Psoas muscle (tissue), 8 donors: ENCODE measurements around the gene TBRG4. TPM values are rescaled to one million over a fixed set of nuclear protein-coding genes. Genes with fewer than 3 reads are reported as not detected.
"Not testable (repeated sequence)": the region's sequence is repeated elsewhere in the genome, so short reads cannot be mapped to it uniquely, and the experiment has no call there.

Source experiments
- ATAC-seq, 4 donors: fragments of 200-7000 bp; cut with Tn5 transposase; one replicate each; pipeline ENCODE4 v1.9.1; 2020; ENCODE audit warnings: moderate library complexity in 3 of 4, mild to moderate bottlenecking in 2 of 4
- DNase-seq, 2 donors: peaks; one replicate each; pipeline ENCODE4 v3.0.0-alpha.2; 2020
- H3K27ac ChIP-seq: fragments of 200-600 bp; one replicate; pipeline ENCODE4 v1.8.0; 2022
- H3K27me3 ChIP-seq, 3 donors: fragments of 200-600 bp in 1 of 3; one replicate each; pipeline versions ENCODE4 v1.6.1 to v1.8.0; 2013 to 2022; ENCODE audit warnings: low read length in 2 of 3, mild to moderate bottlenecking in 2 of 3, moderate library complexity in 1 of 3; ENCODE audit not compliant: insufficient read depth in 3 of 3
- H3K36me3 ChIP-seq, 2 donors: fragments of 200-600 bp in 1 of 2; one replicate each; pipeline versions ENCODE4 v1.6.1 to v1.8.0; 2013 to 2022; ENCODE audit warnings: low read depth in 1 of 2, mild to moderate bottlenecking in 1 of 2, moderate library complexity in 1 of 2; ENCODE audit not compliant: insufficient read depth in 1 of 2
- H3K4me1 ChIP-seq: fragments of 200-600 bp; one replicate; pipeline ENCODE4 v1.8.0; 2022
- H3K4me3 ChIP-seq: fragments of 200-600 bp; one replicate; pipeline ENCODE4 v1.8.0; 2022; ENCODE audit warnings: mild to moderate bottlenecking
- H3K9me3 ChIP-seq: fragments of 200-600 bp; one replicate; pipeline ENCODE4 v1.8.0; 2022
- WGBS, 3 donors: extraction: QIAGEN DNeasy Blood & Tissue Kit; methylation state at CpG; one replicate each; pipeline versions ENCODE4 v1.1.6 to v1.1.7; 2013; 5-methylcytosine and 5-hydroxymethylcytosine counted together
- intact Hi-C, 2 donors: fragments of 100-400 bp; cut with DNase I; formaldehyde crosslinking; loops; one replicate each; pipeline versions ENCODE4 v1.11.0 to v1.14.2; 2022
- polyA plus RNA-seq, 3 donors: library from polyadenylated mRNA; stranded (reverse); fragments of 200-250 nt; gene quantifications; one replicate each; pipeline ENCODE4 v1.2.3, GENCODE V29; 2013
- total RNA-seq, 4 donors: library from RNA; stranded (reverse); fragmentation: NEBNext Ultra II Directional in 2 of 4; extraction: Animal tissue kit (Norgen Biotek cat#: 25700) in 2 of 4; gene quantifications; one replicate each; pipeline versions ENCODE4 v1.2.1 to v1.2.4, GENCODE V29; 2021 to 2023
- TF ChIP-seq, protein P1 (sequence below): fragments of 200-600 bp; IDR thresholded peaks from one replicate; pipeline ENCODE4 v1.8.0; 2022; ENCODE audit warnings: antibody characterized with exemption
- donor health status: healthy with polysubstance abuse.
- donor health status: DM: no; HTN: no; CAD: no; lungs with moderate emphysema.
- donor health status: Bipolar disorder and iron deficiency.
- donor health status: healthy.
- donor health status: DM: yes; HTN: yes; CAD: no.
- donor health status: DM: no; HTN: no; CAD: no.
- donor health status: DM: no; HTN: no; CAD: no.
- donor health status: DM: yes; HTN: yes; CAD: no.

Gene TBRG4
- total and polyA plus RNA-seq, 7 donors: 70.9 to 195 (median 91.6) TPM

DNA sequence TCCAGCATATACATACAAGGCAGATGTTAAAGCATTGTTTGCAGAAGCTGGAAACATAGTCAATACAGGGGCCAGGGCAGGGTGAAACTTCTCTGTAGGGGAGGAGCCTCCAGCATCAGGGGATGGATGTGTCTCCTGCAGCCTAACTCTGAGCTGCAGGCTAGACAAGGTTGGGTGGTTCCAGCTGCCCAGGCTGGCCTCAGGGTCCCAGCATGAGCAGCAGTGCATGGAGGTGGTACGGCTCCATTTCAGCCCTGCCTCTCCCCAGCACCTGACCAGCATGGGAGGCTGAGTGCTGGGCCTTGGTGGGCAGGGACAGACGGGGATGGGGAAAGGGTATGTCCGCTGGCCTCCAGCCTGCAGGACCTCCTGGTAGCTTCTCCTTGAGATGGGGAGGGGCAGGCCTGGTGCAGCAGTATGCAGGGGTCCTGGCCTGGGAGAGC lies 7.4 kb upstream of the TBRG4 start:
- no peak overlapping the region for H3K27ac ChIP-seq
- no peaks in the 10 kb centered on the region for H3K36me3 ChIP-seq
- TF ChIP-seq, protein P1, sequence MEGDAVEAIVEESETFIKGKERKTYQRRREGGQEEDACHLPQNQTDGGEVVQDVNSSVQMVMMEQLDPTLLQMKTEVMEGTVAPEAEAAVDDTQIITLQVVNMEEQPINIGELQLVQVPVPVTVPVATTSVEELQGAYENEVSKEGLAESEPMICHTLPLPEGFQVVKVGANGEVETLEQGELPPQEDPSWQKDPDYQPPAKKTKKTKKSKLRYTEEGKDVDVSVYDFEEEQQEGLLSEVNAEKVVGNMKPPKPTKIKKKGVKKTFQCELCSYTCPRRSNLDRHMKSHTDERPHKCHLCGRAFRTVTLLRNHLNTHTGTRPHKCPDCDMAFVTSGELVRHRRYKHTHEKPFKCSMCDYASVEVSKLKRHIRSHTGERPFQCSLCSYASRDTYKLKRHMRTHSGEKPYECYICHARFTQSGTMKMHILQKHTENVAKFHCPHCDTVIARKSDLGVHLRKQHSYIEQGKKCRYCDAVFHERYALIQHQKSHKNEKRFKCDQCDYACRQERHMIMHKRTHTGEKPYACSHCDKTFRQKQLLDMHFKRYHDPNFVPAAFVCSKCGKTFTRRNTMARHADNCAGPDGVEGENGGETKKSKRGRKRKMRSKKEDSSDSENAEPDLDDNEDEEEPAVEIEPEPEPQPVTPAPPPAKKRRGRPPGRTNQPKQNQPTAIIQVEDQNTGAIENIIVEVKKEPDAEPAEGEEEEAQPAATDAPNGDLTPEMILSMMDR: no peak
- H3K4me3 ChIP-seq: no peak overlapping the region
- no peaks in the 10 kb centered on the region for H3K27me3 ChIP-seq
- 90 to 94% (median 93%) methylated on average over 3 of the region's 3 CpGs for WGBS, 3 donors
- DNase-seq (no peak), ATAC-seq (no peak)
- no peaks in the 10 kb centered on the region for H3K4me1 ChIP-seq
- H3K9me3 ChIP-seq: no peaks in the 10 kb centered on the region
- intact Hi-C loops: no loop called here

DNA sequence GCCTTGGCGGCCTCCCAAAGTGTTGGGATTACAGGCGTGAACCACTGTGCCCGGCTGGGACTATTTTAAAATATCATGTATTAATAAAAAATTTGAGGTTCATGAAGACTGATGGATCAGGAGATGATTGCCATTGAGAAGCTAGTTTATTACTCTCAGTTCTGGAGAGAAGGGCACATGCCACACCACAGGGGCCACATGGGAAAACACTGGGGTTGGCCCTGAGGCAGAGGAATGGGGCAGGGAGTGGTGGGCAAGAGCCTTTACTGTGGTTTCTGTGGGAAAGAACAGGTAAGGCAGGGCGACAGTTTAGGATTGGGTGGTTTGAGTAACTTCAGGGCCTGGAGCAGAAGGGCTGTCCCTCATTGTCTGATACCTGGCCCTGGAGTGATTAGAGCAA lies 6.8 kb upstream of the TBRG4 start:
- TF ChIP-seq, protein P1: no peak
- intact Hi-C loops: no loop called here
- H3K4me3 ChIP-seq: no peak overlapping the region
- no peaks in the 10 kb centered on the region for H3K27me3 ChIP-seq
- H3K4me1 ChIP-seq: no peaks in the 10 kb centered on the region
- no peak for DNase-seq
- no peak overlapping the region for H3K27ac ChIP-seq
- H3K36me3 ChIP-seq: no peaks in the 10 kb centered on the region
- WGBS, 3 donors: 85 to 91% (median 88%) methylated on average over 4 of the region's 4 CpGs
- no peak for ATAC-seq
- H3K9me3 ChIP-seq: no peaks in the 10 kb centered on the region

DNA sequence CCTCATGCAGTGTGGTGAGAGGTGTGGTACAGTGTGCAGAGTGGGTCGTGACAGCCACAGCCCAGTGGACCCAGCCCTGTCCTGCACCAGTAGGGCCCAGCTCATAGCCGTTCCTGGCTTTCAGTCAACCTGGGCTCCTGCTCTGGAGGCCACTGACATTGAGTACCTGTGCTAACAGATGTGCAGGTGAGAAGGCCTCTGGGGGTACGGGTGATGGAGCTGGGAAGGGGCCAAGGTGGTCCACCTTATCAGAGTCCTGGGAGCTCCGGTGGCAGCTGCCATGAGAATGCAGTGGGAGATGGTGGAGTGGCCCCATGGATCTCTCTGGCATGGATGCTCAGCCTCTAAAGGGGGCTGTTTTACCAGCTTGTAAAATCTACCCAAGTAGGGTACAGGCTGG lies 6.1 kb upstream of the TBRG4 start:
- ATAC-seq: no peak
- intact Hi-C loops: no loop called here

DNA sequence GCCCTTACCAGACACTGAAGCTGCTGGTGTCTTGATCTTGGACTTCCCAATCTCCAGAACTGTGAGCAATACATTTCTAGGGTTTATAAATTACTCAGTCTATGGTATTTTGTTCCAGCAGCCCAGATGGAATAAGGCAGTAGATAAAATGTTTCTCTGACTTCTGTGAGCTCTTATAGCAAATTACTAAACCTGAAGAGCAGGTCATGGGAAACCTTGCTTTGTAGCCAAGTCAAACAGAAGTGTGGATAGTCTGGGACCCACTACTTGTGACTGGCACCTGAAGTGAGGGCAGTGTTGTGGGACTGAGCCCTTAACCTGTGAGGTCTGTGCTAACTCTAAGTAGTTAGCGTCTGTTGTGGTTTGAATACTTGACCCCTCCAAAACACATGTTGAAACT lies 4.6 kb upstream of the TBRG4 start:
- WGBS, 3 donors: 87 to 92% (median 87%) methylated on average over 1 of the region's 1 CpG
- ATAC-seq: no peak
- Histone ChIP-seq H3K9me3 (no peaks in the 10 kb centered on the region), H3K27ac (no peak overlapping the region), H3K4me1 (no peaks in the 10 kb centered on the region), H3K27me3 (no peaks in the 10 kb centered on the region), H3K4me3 (no peak overlapping the region), H3K36me3 (no peaks in the 10 kb centered on the region)
- TF ChIP-seq, protein P1: no peak
- intact Hi-C loops: no loop called here
- no peak for DNase-seq

More for the DNA sequence above, 6.1 kb upstream of the TBRG4 start:
- TF ChIP-seq, protein P1: no peak
- Histone ChIP-seq H3K27ac (no peak overlapping the region), H3K27me3 (no peaks in the 10 kb centered on the region), H3K4me1 (no peaks in the 10 kb centered on the region), H3K9me3 (no peaks in the 10 kb centered on the region), H3K36me3 (no peaks in the 10 kb centered on the region), H3K4me3 (no peak overlapping the region)
- 62 to 79% (median 68%) methylated on average over 4 of the region's 4 CpGs for WGBS, 3 donors
- DNase-seq: no peak

DNA sequence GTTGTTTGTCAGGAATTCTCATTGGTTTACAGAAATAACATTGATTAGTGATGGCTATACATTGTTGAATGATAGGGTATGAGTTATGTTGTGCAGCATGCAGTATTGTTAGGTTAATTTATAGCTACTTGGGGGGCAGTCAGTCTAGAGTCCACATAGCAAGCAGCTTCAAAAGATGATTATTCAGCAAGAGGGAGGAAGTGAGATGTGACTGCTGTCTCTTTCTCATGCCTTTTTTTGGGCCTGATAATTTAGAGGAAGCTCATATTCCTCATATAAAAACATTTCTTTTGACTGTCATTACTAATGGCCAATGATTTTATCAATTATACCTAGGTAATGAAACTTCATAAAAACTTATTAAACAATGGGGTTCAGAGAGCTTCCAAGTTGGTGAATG lies 3.4 kb upstream of the TBRG4 start:
- Histone ChIP-seq H3K27ac (no peak overlapping the region), H3K27me3 (no peaks in the 10 kb centered on the region), H3K4me1 (no peaks in the 10 kb centered on the region), H3K4me3 (no peak overlapping the region), H3K9me3 (no peaks in the 10 kb centered on the region), H3K36me3 (no peaks in the 10 kb centered on the region)
- DNase-seq (no peak), ATAC-seq (no peak)
- TF ChIP-seq, protein P1: no peak
- intact Hi-C loops: loop anchor here (5.0 kb wide), 2 partner anchors 113 to 128 kb away; partner anchors contain the start of gene CCM2 (in 2 of the 2)

DNA sequence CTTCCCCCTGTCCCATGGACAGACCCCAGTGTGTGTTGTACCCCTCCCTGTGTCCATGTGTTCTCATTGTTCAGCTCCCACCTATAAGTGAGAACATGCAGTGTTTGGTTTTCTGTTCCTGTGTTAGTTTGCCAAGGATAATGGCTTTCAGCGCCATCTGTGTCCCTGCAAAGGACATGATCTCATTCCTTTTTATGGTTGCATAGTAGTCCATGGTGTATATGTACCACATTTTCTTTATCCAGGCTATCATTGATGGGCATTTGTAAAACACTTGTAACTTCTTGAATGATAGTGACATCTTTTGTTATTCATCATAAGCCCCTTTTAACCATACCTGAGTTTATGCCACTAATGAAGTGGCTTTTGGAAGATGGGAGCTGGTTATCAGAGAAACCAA lies 2.8 kb upstream of the TBRG4 start:
- H3K4me3 ChIP-seq, H3K9me3 ChIP-seq, H3K27ac ChIP-seq, H3K27me3 ChIP-seq, DNase-seq, ATAC-seq, H3K36me3 ChIP-seq, H3K4me1 ChIP-seq: not testable (repeated sequence)
- intact Hi-C loops: loop anchor here (5.0 kb wide), 2 partner anchors 112 to 127 kb away; partner anchors contain the start of gene CCM2 (in 2 of the 2)
- 68 to 80% (median 76%) methylated on average over 1 of the region's 1 CpG for WGBS, 3 donors
